HG03175 (cell line): Measurements from ENCODE around the gene PLAGL2.
"Not testable (repeated sequence)": the region's sequence is repeated elsewhere in the genome, so short reads cannot be mapped to it uniquely, and the experiment has no call there.

Experiments
- ATAC-seq: cut with Tn5 transposase; IDR thresholded peaks from one replicate; pipeline ENCODE4 v1.9.1; 2021; ENCODE audit warnings: mild to moderate bottlenecking, moderate library complexity; ENCODE audit not compliant: unreplicated experiment

The PLAGL2 gene

GRCh38 chr20:32186506-32186905 is 21.0 kb downstream of the PLAGL2 start:
- no peak for ATAC-seq

- ATAC-seq, result no peak
Observed at GRCh38 chr20:32184961-32185603, 22.5 kb downstream of the PLAGL2 start.

- ATAC-seq, result no peak
Observed at GRCh38 chr20:32183947-32184635, 23.5 kb downstream of the PLAGL2 start.

- ATAC-seq, result no peak
Observed at GRCh38 chr20:32181606-32182005, 25.9 kb downstream of the PLAGL2 start.

- ATAC-seq, result no peak
Observed at GRCh38 chr20:32179934-32180333, 27.6 kb downstream of the PLAGL2 start.

GRCh38 chr20:32179515-32179914 is 28.0 kb downstream of the PLAGL2 start:
- no peak for ATAC-seq

GRCh38 chr20:32177696-32178095 is 29.8 kb downstream of the PLAGL2 start:
- ATAC-seq, result not testable (repeated sequence)

GRCh38 chr20:32168184-32168910 is 39.2 kb downstream of the PLAGL2 start:
- ATAC-seq, result no peak

- ATAC-seq, result no peak
Observed at GRCh38 chr20:32167552-32167951, 40.0 kb downstream of the PLAGL2 start.

GRCh38 chr20:32165836-32166545 is 41.6 kb downstream of the PLAGL2 start:
- ATAC-seq, result no peak

GRCh38 chr20:32164984-32165735 is 42.4 kb downstream of the PLAGL2 start:
- no peak for ATAC-seq

GRCh38 chr20:32163951-32164350 is 43.6 kb downstream of the PLAGL2 start:
- no peak for ATAC-seq

GRCh38 chr20:32162351-32162750 is 45.2 kb downstream of the PLAGL2 start:
- ATAC-seq, result no peak

GRCh38 chr20:32160341-32160740 is 47.2 kb downstream of the PLAGL2 start:
- ATAC-seq, result no peak

- ATAC-seq, result no peak
Observed at GRCh38 chr20:32159766-32160221, 47.7 kb downstream of the PLAGL2 start.

- ATAC-seq, result no peak
Observed at GRCh38 chr20:32158943-32159660, 48.4 kb downstream of the PLAGL2 start.

GRCh38 chr20:32158351-32158750 is 49.2 kb downstream of the PLAGL2 start:
- no peak for ATAC-seq

GRCh38 chr20:32157611-32158010 is 49.9 kb downstream of the PLAGL2 start:
- no peak for ATAC-seq

- no peak for ATAC-seq
Observed at GRCh38 chr20:32155017-32155981, 52.2 kb downstream of the PLAGL2 start.
